Osteoblast (primary cell): ENCODE data around the gene CACNG1. TPM values are rescaled to one million over a fixed set of nuclear protein-coding genes. Genes with fewer than 3 reads are reported as not detected.

Source experiments
- DNase-seq: peaks from one replicate; pipeline ENCODE4 v3.0.0; 2011; ENCODE audit warnings: low spot score, mixed read lengths; ENCODE audit not compliant: insufficient read length; ENCODE audit errors: missing footprints
- H2AFZ ChIP-seq: 2 replicates; pipeline ENCODE4 v1.6.0; 2011; ENCODE audit warnings: mild to moderate bottlenecking, low read length
- H3K27ac ChIP-seq: 2 replicates; pipeline ENCODE4 v1.5.1; 2011; ENCODE audit warnings: mild to moderate bottlenecking, low read depth, low read length, moderate library complexity
- H3K27me3 ChIP-seq: 2 replicates; pipeline ENCODE4 v1.6.0; 2012; ENCODE audit warnings: mild to moderate bottlenecking, control low read depth, inconsistent platforms, low read length, moderate library complexity; ENCODE audit not compliant: insufficient read depth
- H3K36me3 ChIP-seq: 2 replicates; pipeline ENCODE4 v1.5.1; 2011; ENCODE audit warnings: mild to moderate bottlenecking, low read length, control low read depth, moderate library complexity; ENCODE audit not compliant: insufficient read depth
- H3K4me1 ChIP-seq: 2 replicates; pipeline ENCODE4 v1.5.1; 2011; ENCODE audit warnings: mild to moderate bottlenecking, low read length, control low read depth, moderate library complexity; ENCODE audit not compliant: insufficient read depth
- H3K4me2 ChIP-seq: 2 replicates; pipeline ENCODE4 v1.6.0; 2011; ENCODE audit warnings: mild to moderate bottlenecking, low read length; ENCODE audit not compliant: insufficient read depth
- H3K4me3 ChIP-seq: fragments of 200-600 bp; sonication (generic); 3 replicates; pipeline ENCODE4 v1.5.1; 2012; ENCODE audit warnings: mild to moderate bottlenecking, low read length, inconsistent platforms; ENCODE audit not compliant: insufficient read depth
- H3K79me2 ChIP-seq: 2 replicates; pipeline ENCODE4 v1.6.0; 2012; ENCODE audit warnings: mild to moderate bottlenecking, low read length, control low read depth, inconsistent platforms; ENCODE audit not compliant: insufficient read depth
- H3K9me3 ChIP-seq: 2 replicates; pipeline ENCODE4 v1.5.1; 2011; ENCODE audit warnings: low read depth, low read length, control low read depth
- H4K20me1 ChIP-seq: 2 replicates; pipeline ENCODE4 v1.6.0; 2012; ENCODE audit warnings: mild to moderate bottlenecking, low read length, control low read depth; ENCODE audit not compliant: insufficient read depth
- total RNA-seq: library from RNA; depleted of rRNA; stranded (reverse); fragments of >200 nt; gene quantifications from 2 replicates; pipeline ENCODE4 v1.2.3, GENCODE V29; 2012
- TF ChIP-seq, protein P1 (sequence below): IDR thresholded peaks from 2 replicates; pipeline ENCODE4 v1.5.1; 2011; ENCODE audit warnings: mild to moderate bottlenecking, low read depth, low read length, moderate library complexity; ENCODE audit errors: extremely low read depth

CACNG1 gene
- total RNA-seq, 1 donor: not detected

DNA sequence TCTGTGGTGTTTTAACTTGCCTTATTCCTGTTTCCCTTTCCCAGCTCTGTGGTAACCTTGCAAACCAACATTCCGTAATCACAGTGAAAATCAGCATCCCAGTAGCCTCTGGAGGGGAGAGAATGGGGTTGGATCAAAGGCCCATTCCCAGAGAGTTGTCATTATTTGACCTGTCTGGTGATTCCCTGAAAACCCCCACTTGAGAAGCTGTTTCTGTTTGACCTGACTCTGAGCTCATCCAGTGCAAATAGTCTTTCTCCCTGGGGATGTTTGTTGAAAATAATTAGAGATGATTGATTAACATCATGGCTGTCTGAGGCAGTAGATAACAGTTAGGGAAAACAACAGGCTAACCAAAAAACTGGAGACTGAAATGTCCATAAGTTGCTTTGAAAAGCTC lies 3.0 kb downstream of the CACNG1 start:
- Histone ChIP-seq H3K79me2 (no peaks in the 10 kb centered on the region), H3K9me3 (peaks cover 5% of the 10 kb centered on the region), H3K4me3 (no peak overlapping the region), H3K36me3 (no peaks in the 10 kb centered on the region), H3K4me2 (no peak overlapping the region), H4K20me1 (no peaks in the 10 kb centered on the region), H3K27me3 (peaks cover 12% of the 10 kb centered on the region), H3K27ac (no peak overlapping the region), H3K4me1 (no peaks in the 10 kb centered on the region), H2AFZ (no peak overlapping the region)
- DNase-seq: peak; percentile 50
- TF ChIP-seq, protein P1, sequence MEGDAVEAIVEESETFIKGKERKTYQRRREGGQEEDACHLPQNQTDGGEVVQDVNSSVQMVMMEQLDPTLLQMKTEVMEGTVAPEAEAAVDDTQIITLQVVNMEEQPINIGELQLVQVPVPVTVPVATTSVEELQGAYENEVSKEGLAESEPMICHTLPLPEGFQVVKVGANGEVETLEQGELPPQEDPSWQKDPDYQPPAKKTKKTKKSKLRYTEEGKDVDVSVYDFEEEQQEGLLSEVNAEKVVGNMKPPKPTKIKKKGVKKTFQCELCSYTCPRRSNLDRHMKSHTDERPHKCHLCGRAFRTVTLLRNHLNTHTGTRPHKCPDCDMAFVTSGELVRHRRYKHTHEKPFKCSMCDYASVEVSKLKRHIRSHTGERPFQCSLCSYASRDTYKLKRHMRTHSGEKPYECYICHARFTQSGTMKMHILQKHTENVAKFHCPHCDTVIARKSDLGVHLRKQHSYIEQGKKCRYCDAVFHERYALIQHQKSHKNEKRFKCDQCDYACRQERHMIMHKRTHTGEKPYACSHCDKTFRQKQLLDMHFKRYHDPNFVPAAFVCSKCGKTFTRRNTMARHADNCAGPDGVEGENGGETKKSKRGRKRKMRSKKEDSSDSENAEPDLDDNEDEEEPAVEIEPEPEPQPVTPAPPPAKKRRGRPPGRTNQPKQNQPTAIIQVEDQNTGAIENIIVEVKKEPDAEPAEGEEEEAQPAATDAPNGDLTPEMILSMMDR: no peak

DNA sequence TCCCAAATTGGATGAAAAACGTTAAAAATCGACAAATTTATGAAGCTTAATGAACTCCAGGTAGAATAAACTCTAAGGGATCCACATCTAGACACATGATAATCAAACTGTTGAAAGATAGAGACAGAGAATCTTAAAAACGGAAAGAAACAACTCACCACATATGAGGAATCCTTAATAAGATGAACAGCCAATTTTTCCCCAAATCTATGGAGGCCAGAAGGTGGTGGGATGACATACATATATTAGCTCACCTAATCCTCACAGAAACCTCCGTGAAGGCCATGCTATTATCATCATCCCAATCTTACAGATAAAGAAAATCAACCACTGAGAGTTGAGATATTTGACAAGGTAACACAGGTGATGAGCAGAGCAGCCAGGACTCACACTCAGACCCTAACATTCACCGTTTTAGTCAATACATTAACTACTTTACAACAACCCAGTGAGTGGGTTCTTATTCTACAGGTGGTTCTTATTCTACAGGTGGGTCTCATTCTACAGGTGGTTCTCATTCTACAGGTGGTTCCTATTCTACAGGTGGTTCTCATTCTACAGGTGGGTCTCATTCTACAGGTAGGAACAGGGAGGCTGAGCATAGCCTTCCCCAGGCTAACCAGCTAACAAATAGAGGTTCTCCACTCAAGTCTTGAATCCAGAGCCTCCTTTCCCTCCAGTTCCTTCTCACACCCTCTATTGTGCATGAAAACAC lies 4.8 kb downstream of the CACNG1 start:
- no peaks in the 10 kb centered on the region for H3K27me3 ChIP-seq

DNA sequence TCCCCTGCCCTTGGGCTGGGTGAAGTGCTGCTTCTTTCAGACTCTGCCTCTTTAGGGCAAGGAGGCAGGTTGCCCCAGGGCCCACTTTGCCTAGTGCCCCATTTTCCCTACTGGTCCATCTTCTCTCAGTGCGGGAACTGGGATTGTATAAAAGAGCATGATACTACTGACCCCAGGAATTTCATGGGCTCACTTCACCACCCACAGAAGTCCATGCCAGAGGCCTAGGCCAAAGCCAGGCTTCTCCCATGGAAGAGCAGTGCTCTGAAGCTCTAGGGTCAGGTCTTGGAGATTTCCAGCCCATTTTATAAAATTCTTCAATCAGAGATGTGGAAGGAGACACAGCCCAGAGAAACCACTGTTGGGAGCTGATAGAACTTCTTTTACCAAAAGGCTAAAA lies 5.7 kb downstream of the CACNG1 start:
- Histone ChIP-seq H3K27ac (no peak overlapping the region), H3K4me3 (no peak overlapping the region), H3K27me3 (no peaks in the 10 kb centered on the region), H3K79me2 (no peaks in the 10 kb centered on the region), H4K20me1 (no peaks in the 10 kb centered on the region), H3K4me1 (no peaks in the 10 kb centered on the region), H3K4me2 (no peak overlapping the region), H3K36me3 (no peaks in the 10 kb centered on the region), H3K9me3 (peaks cover 5% of the 10 kb centered on the region), H2AFZ (no peak overlapping the region)
- DNase-seq: no peak
- TF ChIP-seq, protein P1: no peak

More for the DNA sequence above, 4.8 kb downstream of the CACNG1 start:
- no peaks in the 10 kb centered on the region for H3K79me2 ChIP-seq
- no peak overlapping the region for H3K4me2 ChIP-seq
- TF ChIP-seq, protein P1: no peak
- peaks cover 5% of the 10 kb centered on the region for H3K9me3 ChIP-seq
- H3K4me3 ChIP-seq: no peak overlapping the region
- DNase-seq: no peak
- H4K20me1 ChIP-seq: no peaks in the 10 kb centered on the region
- H3K27ac ChIP-seq: no peak overlapping the region
- no peaks in the 10 kb centered on the region for H3K4me1 ChIP-seq
- no peak overlapping the region for H2AFZ ChIP-seq
- no peaks in the 10 kb centered on the region for H3K36me3 ChIP-seq

DNA sequence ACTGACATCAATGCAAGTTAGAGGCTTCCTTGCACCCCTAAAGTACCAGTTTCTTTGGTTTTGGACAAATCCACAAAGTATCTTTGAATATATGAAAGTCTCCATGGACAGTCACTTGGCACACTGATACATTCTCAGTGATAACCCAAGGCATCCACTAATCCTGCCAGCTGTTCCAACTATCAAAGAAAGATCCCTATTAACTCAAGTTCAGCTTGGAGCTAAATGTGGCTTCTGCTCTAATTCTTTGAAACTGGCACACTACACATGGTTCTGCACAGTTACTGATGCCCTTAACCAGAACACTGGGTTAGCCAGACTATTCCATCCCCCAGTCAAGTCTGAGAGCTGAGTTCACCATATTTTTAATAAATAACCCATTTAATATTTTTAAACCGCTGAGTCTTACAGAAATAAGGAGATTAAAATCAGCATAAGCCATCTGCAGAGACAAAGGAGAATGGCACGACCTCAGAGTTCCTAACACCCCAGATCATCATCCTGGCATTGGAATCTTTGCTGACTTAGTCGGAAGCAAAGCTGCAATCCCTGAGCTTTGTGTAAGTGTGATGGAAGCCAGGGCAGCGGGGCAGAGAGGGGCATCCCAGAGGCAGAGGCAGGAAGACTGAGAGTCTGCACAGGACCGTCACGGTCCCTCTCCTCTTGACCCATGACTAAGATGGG lies 6.3 kb downstream of the CACNG1 start:
- H2AFZ ChIP-seq: no peak overlapping the region
- TF ChIP-seq, protein P1: no peak
- no peak overlapping the region for H3K4me2 ChIP-seq
- H3K79me2 ChIP-seq: no peaks in the 10 kb centered on the region
- H3K9me3 ChIP-seq: peaks cover 5% of the 10 kb centered on the region
- DNase-seq: peak; percentile 43
- H3K4me1 ChIP-seq: no peaks in the 10 kb centered on the region
- H3K27me3 ChIP-seq: no peaks in the 10 kb centered on the region
- no peaks in the 10 kb centered on the region for H3K36me3 ChIP-seq
- no peaks in the 10 kb centered on the region for H4K20me1 ChIP-seq
- no peak overlapping the region for H3K27ac ChIP-seq
- H3K4me3 ChIP-seq: no peak overlapping the region
